ENCODE results near the gene GATC.

GATC gene

DNA sequence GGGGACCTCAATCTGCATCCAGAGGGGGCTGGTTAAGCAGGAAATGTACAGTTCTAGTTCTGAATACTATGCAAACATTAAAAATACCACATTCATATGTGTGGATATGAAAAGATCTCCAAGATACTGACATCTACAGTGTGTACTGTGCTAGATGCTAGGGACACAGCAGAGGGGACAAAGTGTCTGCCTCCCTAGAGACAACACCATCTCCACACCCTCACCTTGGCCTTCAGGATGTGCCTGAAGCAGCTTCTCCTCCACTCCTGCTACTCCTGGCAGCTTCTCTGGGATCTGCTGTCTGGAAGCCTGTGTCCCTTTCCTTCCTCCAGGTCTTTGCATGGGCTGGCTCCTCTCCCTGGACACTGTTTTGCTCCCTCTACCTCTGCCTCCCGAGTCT, 34.0 kb downstream of the GATC start:
- no peak overlapping the region for H4K91ac ChIP-seq (ENCODE audit: low read depth, low read length, poor library complexity)
- H3K4me2 ChIP-seq (ENCODE audit: insufficient read depth, low read length, poor library complexity, severe bottlenecking), result no peak overlapping the region
- no peak for DNase-seq (ENCODE audit: low spot score)
- no peak overlapping the region for H2BK15ac ChIP-seq (ENCODE audit: low read length)
- H3K18ac ChIP-seq (ENCODE audit: low read length), result no peak overlapping the region
- H3K4ac ChIP-seq (ENCODE audit: low read length), result no peak overlapping the region
- no peak overlapping the region for H4K8ac ChIP-seq (ENCODE audit: low read depth, low read length)
- peaks cover 0 to 2% of the 10 kb centered on the region in 2 donors for H3K36me3 ChIP-seq (replicated peaks in 1 of 2; ENCODE audit: control insufficient read depth in 2 of 2, insufficient read depth in 2 of 2, low read length in 2 of 2)
- no peak overlapping the region for H2AK5ac ChIP-seq (ENCODE audit: low read depth, low read length)
- no peak overlapping the region for H2BK120ac ChIP-seq (ENCODE audit: low read depth, low read length)
- peaks cover 0 to 8% of the 10 kb centered on the region in 2 donors for H3K4me1 ChIP-seq (ENCODE audit: control insufficient read depth in 2 of 2, insufficient read depth in 1 of 2, low read depth in 1 of 2, low read length in 2 of 2)
- no CpG with 5 or more reads among the region's 1 CpG for WGBS, 2 donors (ENCODE audit: extremely low coverage in 2 of 2, insufficient read length in 2 of 2, insufficient replicate concordance in 1 of 2)
- no peak overlapping the region for H3K27ac ChIP-seq (replicated peaks; ENCODE audit: low read length)
- H3K9ac ChIP-seq (ENCODE audit: low read depth, low read length, poor library complexity), result no peak overlapping the region
- no peak overlapping the region for H2BK12ac ChIP-seq (ENCODE audit: low read length)
- no peak overlapping the region for H2AFZ ChIP-seq (ENCODE audit: low read length)
- H3K27me3 ChIP-seq (ENCODE audit: control insufficient read depth in 3 of 3, insufficient read depth in 3 of 3, low read depth in 1 of 3, low read length in 3 of 3), result no peaks in the 10 kb centered on the region
- H3K79me1 ChIP-seq (ENCODE audit: low read depth, low read length), result no peaks in the 10 kb centered on the region
- no peak overlapping the region for H3K4me3 ChIP-seq (ENCODE audit: low read length in 2 of 2)
- no peaks in the 10 kb centered on the region for H3K9me3 ChIP-seq (replicated peaks in 1 of 2; ENCODE audit: control insufficient read depth in 2 of 2, insufficient read depth in 1 of 2, low read depth in 1 of 2, low read length in 2 of 2)
- no peak overlapping the region for H2BK5ac ChIP-seq (ENCODE audit: low read length)
- H3K23ac ChIP-seq (ENCODE audit: low read depth, low read length, poor library complexity), result no peak overlapping the region
- no peak overlapping the region for H3K14ac ChIP-seq (ENCODE audit: low read length)

GRCh38 chr12:120481022-120481767, 35.0 kb downstream of the GATC start:
- Histone ChIP-seq H3K9me3 (replicated peaks in 1 of 2; ENCODE audit: control insufficient read depth in 2 of 2, insufficient read depth in 1 of 2, low read depth in 1 of 2, low read length in 2 of 2) (no peaks in the 10 kb centered on the region), H3K27ac (replicated peaks; ENCODE audit: low read length) (no peak overlapping the region), H3K36me3 (replicated peaks in 1 of 2; ENCODE audit: control insufficient read depth in 2 of 2, insufficient read depth in 2 of 2, low read length in 2 of 2) (peaks cover 0 to 2% of the 10 kb centered on the region in 2 donors), H3K23ac (ENCODE audit: low read depth, low read length, poor library complexity) (no peak overlapping the region), H3K4me1 (ENCODE audit: control insufficient read depth in 2 of 2, insufficient read depth in 1 of 2, low read depth in 1 of 2, low read length in 2 of 2) (peaks cover 0 to 4% of the 10 kb centered on the region in 2 donors), H2AK5ac (ENCODE audit: low read depth, low read length) (no peak overlapping the region), H2BK15ac (ENCODE audit: low read length) (peak overlapping the region; percentile 30), H3K14ac (ENCODE audit: low read length) (no peak overlapping the region), H3K27me3 (ENCODE audit: control insufficient read depth in 3 of 3, insufficient read depth in 3 of 3, low read depth in 1 of 3, low read length in 3 of 3) (no peaks in the 10 kb centered on the region), H2BK12ac (ENCODE audit: low read length) (no peak overlapping the region), H3K4me3 (ENCODE audit: low read length in 2 of 2) (no peak overlapping the region), H3K4ac (ENCODE audit: low read length) (no peak overlapping the region), H2BK5ac (ENCODE audit: low read length) (no peak overlapping the region), H2AFZ (ENCODE audit: low read length) (no peak overlapping the region), H4K91ac (ENCODE audit: low read depth, low read length, poor library complexity) (no peak overlapping the region), H3K9ac (ENCODE audit: low read depth, low read length, poor library complexity) (no peak overlapping the region), H4K8ac (ENCODE audit: low read depth, low read length) (no peak overlapping the region), H2BK120ac (ENCODE audit: low read depth, low read length) (no peak overlapping the region), H3K18ac (ENCODE audit: low read length) (no peak overlapping the region), H3K79me1 (ENCODE audit: low read depth, low read length) (no peaks in the 10 kb centered on the region), H3K4me2 (ENCODE audit: insufficient read depth, low read length, poor library complexity, severe bottlenecking) (no peak overlapping the region)
- no CpG with 5 or more reads among the region's 9 CpGs for WGBS, 2 donors (ENCODE audit: extremely low coverage in 2 of 2, insufficient read length in 2 of 2, insufficient replicate concordance in 1 of 2)
- DNase-seq (ENCODE audit: low spot score), result no peak

DNA sequence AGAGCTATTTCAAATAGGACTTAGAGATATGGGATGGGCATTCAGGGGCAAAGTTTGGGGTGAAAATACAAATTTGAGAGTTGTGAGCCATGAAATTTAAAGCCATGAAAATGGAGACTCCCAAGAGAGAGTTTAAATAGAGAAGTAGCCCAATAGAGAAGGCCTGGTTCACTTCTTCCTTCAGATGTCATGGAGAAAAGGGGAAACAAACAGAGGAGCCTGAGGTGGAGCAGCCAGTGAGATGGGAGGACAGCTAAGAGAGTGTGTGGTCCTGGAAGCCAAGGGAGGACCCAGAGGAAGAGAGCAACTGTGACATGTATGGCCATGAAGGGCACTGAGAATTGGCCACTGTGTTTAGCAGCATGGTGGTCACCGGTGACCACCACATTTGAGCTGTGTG, 37.4 kb downstream of the GATC start:
- H3K27me3 ChIP-seq (ENCODE audit: control insufficient read depth in 3 of 3, insufficient read depth in 3 of 3, low read depth in 1 of 3, low read length in 3 of 3), result no peaks in the 10 kb centered on the region
- no peaks in the 10 kb centered on the region for H3K79me1 ChIP-seq (ENCODE audit: low read depth, low read length)
- no peak for DNase-seq (ENCODE audit: low spot score)
- no peak overlapping the region for H3K14ac ChIP-seq (ENCODE audit: low read length)
- H2BK15ac ChIP-seq (ENCODE audit: low read length), result no peak overlapping the region
- H2AK5ac ChIP-seq (ENCODE audit: low read depth, low read length), result no peak overlapping the region
- H2AFZ ChIP-seq (ENCODE audit: low read length), result no peak overlapping the region
- H3K23ac ChIP-seq (ENCODE audit: low read depth, low read length, poor library complexity), result no peak overlapping the region
- H3K36me3 ChIP-seq (replicated peaks in 1 of 2; ENCODE audit: control insufficient read depth in 2 of 2, insufficient read depth in 2 of 2, low read length in 2 of 2), result peaks cover 0 to 7% of the 10 kb centered on the region in 2 donors
- no peak overlapping the region for H3K27ac ChIP-seq (replicated peaks; ENCODE audit: low read length)
- peaks cover 0 to 2% of the 10 kb centered on the region in 2 donors for H3K9me3 ChIP-seq (replicated peaks in 1 of 2; ENCODE audit: control insufficient read depth in 2 of 2, insufficient read depth in 1 of 2, low read depth in 1 of 2, low read length in 2 of 2)
- no peak overlapping the region for H3K9ac ChIP-seq (ENCODE audit: low read depth, low read length, poor library complexity)
- no peak overlapping the region for H4K91ac ChIP-seq (ENCODE audit: low read depth, low read length, poor library complexity)
- H4K8ac ChIP-seq (ENCODE audit: low read depth, low read length), result no peak overlapping the region
- WGBS, 2 donors (ENCODE audit: extremely low coverage in 2 of 2, insufficient read length in 2 of 2, insufficient replicate concordance in 1 of 2), result no CpG with 5 or more reads among the region's 1 CpG
- H2BK5ac ChIP-seq (ENCODE audit: low read length), result no peak overlapping the region
- H3K4me2 ChIP-seq (ENCODE audit: insufficient read depth, low read length, poor library complexity, severe bottlenecking), result no peak overlapping the region
- H2BK12ac ChIP-seq (ENCODE audit: low read length), result no peak overlapping the region
- H3K4me1 ChIP-seq (ENCODE audit: control insufficient read depth in 2 of 2, insufficient read depth in 1 of 2, low read depth in 1 of 2, low read length in 2 of 2), result peaks cover 0 to 7% of the 10 kb centered on the region in 2 donors
- H2BK120ac ChIP-seq (ENCODE audit: low read depth, low read length), result no peak overlapping the region
- H3K18ac ChIP-seq (ENCODE audit: low read length), result no peak overlapping the region
- no peak overlapping the region for H3K4me3 ChIP-seq (ENCODE audit: low read length in 2 of 2)
- no peak overlapping the region for H3K4ac ChIP-seq (ENCODE audit: low read length)

DNA sequence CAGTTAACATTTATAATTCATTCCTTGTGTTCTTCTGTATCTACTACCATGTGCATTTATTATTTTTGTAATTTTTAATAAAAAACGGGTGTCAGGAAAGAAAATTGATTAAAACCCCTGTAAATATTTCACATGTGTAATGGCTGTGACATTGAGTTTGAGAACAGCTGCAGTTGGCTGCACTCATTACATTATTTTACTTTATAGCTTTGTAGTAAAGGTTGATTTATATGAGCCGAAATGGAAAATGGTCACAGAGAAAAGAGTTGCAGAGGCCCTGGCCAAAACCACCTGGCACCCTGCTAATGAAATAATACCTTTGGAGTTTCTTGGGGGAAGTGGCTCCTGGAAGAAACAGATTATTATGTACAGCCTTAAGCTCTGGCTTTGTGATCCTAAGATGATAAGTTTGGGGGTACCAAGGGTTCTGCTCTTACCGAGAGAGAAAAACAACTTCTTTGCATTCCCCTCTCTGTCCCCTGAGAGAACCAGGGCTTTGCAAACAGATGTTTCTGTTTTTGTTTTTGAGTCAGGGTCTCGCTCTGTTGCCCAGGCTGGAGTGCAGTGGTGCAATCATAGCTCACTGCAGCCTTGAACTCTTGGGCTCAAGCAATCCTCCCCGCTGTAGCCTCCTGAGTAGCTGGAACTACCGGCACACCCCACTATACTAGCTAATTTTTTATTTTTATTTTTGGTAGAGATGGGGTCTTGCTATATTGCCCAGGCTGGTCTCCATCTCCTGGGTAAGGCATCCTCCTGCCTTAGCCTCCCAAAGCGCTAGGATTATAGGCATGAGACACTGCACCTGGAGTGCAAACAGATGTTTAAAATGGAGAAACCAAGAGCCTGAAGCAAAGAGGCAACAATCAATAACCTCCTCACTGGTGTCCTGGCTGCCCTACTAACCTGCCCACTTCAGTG, 40.0 kb downstream of the GATC start:
- no peak overlapping the region for H3K4me3 ChIP-seq (ENCODE audit: low read length in 2 of 2)
- H3K27ac ChIP-seq (replicated peaks; ENCODE audit: low read length), result no peak overlapping the region
- H2AK5ac ChIP-seq (ENCODE audit: low read depth, low read length), result no peak overlapping the region
- H3K4me2 ChIP-seq (ENCODE audit: insufficient read depth, low read length, poor library complexity, severe bottlenecking), result no peak overlapping the region
- no peak overlapping the region for H2BK5ac ChIP-seq (ENCODE audit: low read length)
- no peaks in the 10 kb centered on the region for H3K79me1 ChIP-seq (ENCODE audit: low read depth, low read length)
- WGBS, 2 donors (ENCODE audit: extremely low coverage in 2 of 2, insufficient read length in 2 of 2, insufficient replicate concordance in 1 of 2), result no CpG with 5 or more reads among the region's 7 CpGs
- no peak overlapping the region for H2BK120ac ChIP-seq (ENCODE audit: low read depth, low read length)
- no peak overlapping the region for H3K14ac ChIP-seq (ENCODE audit: low read length)
- H3K9me3 ChIP-seq (replicated peaks in 1 of 2; ENCODE audit: control insufficient read depth in 2 of 2, insufficient read depth in 1 of 2, low read depth in 1 of 2, low read length in 2 of 2), result peaks cover 0 to 2% of the 10 kb centered on the region in 2 donors
- H2BK15ac ChIP-seq (ENCODE audit: low read length), result no peak overlapping the region
- no peak overlapping the region for H3K4ac ChIP-seq (ENCODE audit: low read length)
- H2AFZ ChIP-seq (ENCODE audit: low read length), result no peak overlapping the region
- no peak overlapping the region for H3K18ac ChIP-seq (ENCODE audit: low read length)
- H3K4me1 ChIP-seq (ENCODE audit: control insufficient read depth in 2 of 2, insufficient read depth in 1 of 2, low read depth in 1 of 2, low read length in 2 of 2), result peaks cover 0 to 3% of the 10 kb centered on the region in 2 donors
- H4K8ac ChIP-seq (ENCODE audit: low read depth, low read length), result no peak overlapping the region
- DNase-seq (ENCODE audit: low spot score), result no peak
- no peak overlapping the region for H2BK12ac ChIP-seq (ENCODE audit: low read length)
- H3K27me3 ChIP-seq (ENCODE audit: control insufficient read depth in 3 of 3, insufficient read depth in 3 of 3, low read depth in 1 of 3, low read length in 3 of 3), result no peaks in the 10 kb centered on the region
- H3K36me3 ChIP-seq (replicated peaks in 1 of 2; ENCODE audit: control insufficient read depth in 2 of 2, insufficient read depth in 2 of 2, low read length in 2 of 2), result peaks cover 0 to 20% of the 10 kb centered on the region in 2 donors
- H3K23ac ChIP-seq (ENCODE audit: low read depth, low read length, poor library complexity), result no peak overlapping the region
- no peak overlapping the region for H3K9ac ChIP-seq (ENCODE audit: low read depth, low read length, poor library complexity)
- no peak overlapping the region for H4K91ac ChIP-seq (ENCODE audit: low read depth, low read length, poor library complexity)
